Activated naive CD4-positive, alpha-beta T cell treated with Interleukin-2 at 50 U/mL for 16 hours (primary cell): ENCODE data around the gene CCDC141.

Experiments used
- DNase-seq: peaks from one replicate; pipeline ENCODE4 v3.0.0-alpha.2; 2020

Gene CCDC141

GRCh38 chr2:178909507-178909906 lies 140.4 kb downstream of the CCDC141 start:
- DNase-seq, result no peak

- DNase-seq, result no peak
Observed at GRCh38 chr2:178908810-178909209, 141.1 kb downstream of the CCDC141 start.

GRCh38 chr2:178905261-178905660 lies 144.7 kb downstream of the CCDC141 start:
- DNase-seq, result no peak

GRCh38 chr2:178899656-178900055 lies 150.3 kb downstream of the CCDC141 start:
- DNase-seq, result no peak

- no peak for DNase-seq
Observed at GRCh38 chr2:178895872-178896271, 154.1 kb downstream of the CCDC141 start.

GRCh38 chr2:178895171-178895570 lies 154.8 kb downstream of the CCDC141 start:
- no peak for DNase-seq

GRCh38 chr2:178892751-178893625 lies 156.9 kb downstream of the CCDC141 start:
- no peak for DNase-seq

GRCh38 chr2:178891959-178892485 lies 157.9 kb downstream of the CCDC141 start:
- DNase-seq, result no peak

GRCh38 chr2:178891265-178891958 lies 158.5 kb downstream of the CCDC141 start:
- DNase-seq, result peak; percentile 36

GRCh38 chr2:178886006-178886405 lies 163.9 kb downstream of the CCDC141 start:
- no peak for DNase-seq

- DNase-seq, result no peak
Observed at GRCh38 chr2:178884440-178884839, 165.5 kb downstream of the CCDC141 start.

GRCh38 chr2:178882666-178883440 lies 167.1 kb downstream of the CCDC141 start:
- DNase-seq, result no peak

- no peak for DNase-seq
Observed at GRCh38 chr2:178881075-178881474, 168.9 kb downstream of the CCDC141 start.

GRCh38 chr2:178880257-178880656 lies 169.7 kb downstream of the CCDC141 start:
- no peak for DNase-seq

- no peak for DNase-seq
Observed at GRCh38 chr2:178877874-178878273, 172.1 kb downstream of the CCDC141 start.

GRCh38 chr2:178874529-178875240 lies 175.3 kb downstream of the CCDC141 start:
- no peak for DNase-seq

GRCh38 chr2:178873912-178874311 lies 176.0 kb downstream of the CCDC141 start:
- DNase-seq, result no peak

GRCh38 chr2:178871536-178871935 lies 178.4 kb downstream of the CCDC141 start:
- DNase-seq, result no peak

GRCh38 chr2:178870703-178871102 lies 179.2 kb downstream of the CCDC141 start:
- DNase-seq, result no peak

- DNase-seq, result no peak
Observed at GRCh38 chr2:178865999-178866398, 183.9 kb downstream of the CCDC141 start.

GRCh38 chr2:178865146-178865936 lies 184.6 kb downstream of the CCDC141 start:
- no peak for DNase-seq
